GM19238 (cell line): ENCODE data around the gene RABGAP1L.
"Not testable (repeated sequence)": the region's sequence is repeated elsewhere in the genome, so short reads cannot be mapped to it uniquely, and the experiment has no call there.

Experiments
- DNase-seq: peaks from one replicate; pipeline ENCODE4 v3.0.0; 2011; ENCODE audit warnings: low spot score; ENCODE audit not compliant: insufficient read length

RABGAP1L gene

GRCh38 chr1:174358786-174359453 lies 199.6 kb downstream of the RABGAP1L start:
- no peak for DNase-seq

- DNase-seq: no peak
Observed at GRCh38 chr1:174359454-174359805, 200.1 kb downstream of the RABGAP1L start.

- DNase-seq: no peak
Observed at GRCh38 chr1:174364996-174365736, 205.8 kb downstream of the RABGAP1L start.

- no peak for DNase-seq
Observed at GRCh38 chr1:174366946-174367345, 207.6 kb downstream of the RABGAP1L start.

- no peak for DNase-seq
Observed at GRCh38 chr1:174367892-174368291, 208.6 kb downstream of the RABGAP1L start.

- no peak for DNase-seq
Observed at GRCh38 chr1:174376030-174376429, 216.7 kb downstream of the RABGAP1L start.

- no peak for DNase-seq
Observed at GRCh38 chr1:174391716-174392115, 232.4 kb downstream of the RABGAP1L start.

- no peak for DNase-seq
Observed at GRCh38 chr1:174393885-174394284, 234.6 kb downstream of the RABGAP1L start.

GRCh38 chr1:174397261-174397660 lies 237.9 kb downstream of the RABGAP1L start:
- DNase-seq: no peak

GRCh38 chr1:174398246-174398645 lies 238.9 kb downstream of the RABGAP1L start:
- no peak for DNase-seq

- DNase-seq: no peak
Observed at GRCh38 chr1:174399211-174399610, 239.9 kb downstream of the RABGAP1L start.

- DNase-seq: no peak
Observed at GRCh38 chr1:174401075-174401474, 241.8 kb downstream of the RABGAP1L start.

GRCh38 chr1:174405219-174405618 lies 245.9 kb downstream of the RABGAP1L start:
- no peak for DNase-seq

- DNase-seq: no peak
Observed at GRCh38 chr1:174406421-174406820, 247.1 kb downstream of the RABGAP1L start.

- DNase-seq: no peak
Observed at GRCh38 chr1:174407665-174408064, 248.3 kb downstream of the RABGAP1L start.

GRCh38 chr1:174408146-174408545 lies 248.8 kb downstream of the RABGAP1L start:
- no peak for DNase-seq

GRCh38 chr1:174409801-174410200 lies 250.5 kb downstream of the RABGAP1L start:
- DNase-seq: not testable (repeated sequence)

- DNase-seq: no peak
Observed at GRCh38 chr1:174413632-174414031, 254.3 kb downstream of the RABGAP1L start.

GRCh38 chr1:174414203-174414602 lies 254.9 kb downstream of the RABGAP1L start:
- DNase-seq: no peak

- DNase-seq: no peak
Observed at GRCh38 chr1:174415506-174415905, 256.2 kb downstream of the RABGAP1L start.

- no peak for DNase-seq
Observed at GRCh38 chr1:174417921-174418320, 258.6 kb downstream of the RABGAP1L start.

GRCh38 chr1:174425121-174425520 lies 265.8 kb downstream of the RABGAP1L start:
- no peak for DNase-seq

GRCh38 chr1:174426153-174426552 lies 266.8 kb downstream of the RABGAP1L start:
- DNase-seq: no peak
